HepG2 (cell line): ENCODE measurements around the gene PSMB3. TPM values are rescaled to one million over a fixed set of nuclear protein-coding genes. Genes with fewer than 3 reads are reported as not detected.

Experiments
- ATF6 ChIP-seq: sonication (generic); formaldehyde crosslinking; conservative IDR thresholded peaks from 2 replicates; pipeline ENCODE4 v1.4.0; 2020; ENCODE audit warnings: missing genetic modification reagents
- ATM ChIP-seq: fragments of 450-650 bp; IDR thresholded peaks from 2 replicates; pipeline ENCODE4 v1.7.1; 2017; ENCODE audit warnings: mild to moderate bottlenecking, borderline replicate concordance
- E2F2 ChIP-seq: sonication (generic); formaldehyde crosslinking; IDR thresholded peaks from 2 replicates; pipeline ENCODE4 v1.4.0; 2020; ENCODE audit warnings: missing genetic modification reagents, borderline replicate concordance
- FLYWCH1 ChIP-seq: sonication (generic); formaldehyde crosslinking; IDR thresholded peaks from 2 replicates; pipeline ENCODE4 v1.8.1; 2023; ENCODE audit warnings: mild to moderate bottlenecking, missing genetic modification reagents
- HMGXB3 ChIP-seq: sonication (generic); formaldehyde crosslinking; IDR thresholded peaks from 2 replicates; pipeline ENCODE4 v1.4.0; 2020; ENCODE audit warnings: missing genetic modification reagents, borderline replicate concordance
- HNF1B ChIP-seq: sonication (generic); formaldehyde crosslinking; IDR thresholded peaks from 2 replicates; pipeline ENCODE4 v1.5.1; 2020; ENCODE audit warnings: mild to moderate bottlenecking, moderate library complexity, missing genetic modification reagents
- KDM2A ChIP-seq: sonication (generic); formaldehyde crosslinking; IDR thresholded peaks from 2 replicates; pipeline ENCODE4 v1.4.0; 2020; ENCODE audit warnings: low read depth, missing genetic modification reagents, borderline replicate concordance
- KDM6A ChIP-seq: IDR thresholded peaks from 2 replicates; pipeline ENCODE4 v1.6.1; 2016; ENCODE audit warnings: low read depth
- NAIF1 ChIP-seq: sonication (generic); formaldehyde crosslinking; IDR thresholded peaks from 2 replicates; pipeline ENCODE4 v1.5.0; 2020; ENCODE audit warnings: mild to moderate bottlenecking, missing genetic modification reagents, borderline replicate concordance
- NFE2L2 ChIP-seq: fragments of 150-350 bp; IDR thresholded peaks from 2 replicates; pipeline ENCODE4 v1.6.1; 2014; ENCODE audit warnings: low read length
- POGZ ChIP-seq: sonication (generic); formaldehyde crosslinking; IDR thresholded peaks from 2 replicates; pipeline ENCODE4 v1.4.0; 2020; ENCODE audit warnings: mild to moderate bottlenecking, missing genetic modification reagents
- POLR2AphosphoS5 ChIP-seq: IDR thresholded peaks from 2 replicates; pipeline ENCODE4 v1.6.1; 2012; ENCODE audit warnings: low read depth, low read length
- TSC22D2 ChIP-seq: sonication (generic); formaldehyde crosslinking; IDR thresholded peaks from 2 replicates; pipeline ENCODE4 v1.5.1; 2020; ENCODE audit warnings: missing genetic modification reagents, mild to moderate bottlenecking, borderline replicate concordance
- ZBTB1 ChIP-seq: sonication (generic); formaldehyde crosslinking; IDR thresholded peaks from 2 replicates; pipeline ENCODE4 v1.4.0; 2020; ENCODE audit warnings: missing genetic modification reagents, borderline replicate concordance
- ZFX ChIP-seq: sonication (generic); formaldehyde crosslinking; IDR thresholded peaks from 2 replicates; pipeline ENCODE4 v1.4.0; 2020; ENCODE audit warnings: mild to moderate bottlenecking, low read depth, missing genetic modification reagents, moderate library complexity
- ZNF224 ChIP-seq: sonication (generic); formaldehyde crosslinking; IDR thresholded peaks from 2 replicates; pipeline ENCODE4 v1.5.0; 2020; ENCODE audit warnings: mild to moderate bottlenecking, missing genetic modification reagents
- ZNF235 ChIP-seq: sonication (generic); formaldehyde crosslinking; IDR thresholded peaks from 2 replicates; pipeline ENCODE4 v1.8.1; 2023; ENCODE audit warnings: mild to moderate bottlenecking, missing genetic modification reagents, borderline replicate concordance
- ZNF264 ChIP-seq: sonication (generic); formaldehyde crosslinking; IDR thresholded peaks from 2 replicates; pipeline ENCODE4 v1.4.0; 2020; ENCODE audit warnings: missing genetic modification reagents
- polyA plus RNA-seq, 8 experiments: library from polyadenylated mRNA; depleted of rRNA in 3 of 8; stranded (reverse) in 7 of 8; unstranded in 1 of 8; fragments of >200 nt; fragmentation: Illumina TruSeq in 4 of 8; extraction: Trizol in 4 of 8; gene quantifications; 2 replicates each; pipeline versions ENCODE4 v1.2.1 to v1.2.3, GENCODE V29; 2011 to 2016; ENCODE audit warnings: low read depth in 4 of 8, missing spikeins in 1 of 8, mixed read lengths in 1 of 8; ENCODE audit not compliant: insufficient read depth in 1 of 8
- total RNA-seq, 5 experiments: library from RNA; depleted of rRNA; stranded (reverse); fragments of >200 nt; fragmentation: Illumina TruSeq; extraction: Trizol; gene quantifications; 2 replicates each; pipeline ENCODE4 v1.2.3, GENCODE V29; 2016; ENCODE audit warnings: low read depth in 1 of 5

Gene PSMB3
- total and polyA plus RNA-seq, 2 of the 13 experiments (the other 11 are each of a cell fraction or from before 2014, with no cell fraction given): 366 to 517 TPM

- TF ChIP-seq KDM6A (CRISPR knock-in tag): no peak
- no peak for TF ChIP-seq POGZ
- TF ChIP-seq ZNF235 (CRISPR knock-in tag): no peak; the same call in 1 of the 2 replicates
- peak; percentile 83 for TF ChIP-seq ZFX (CRISPR knock-in tag)
- TF ChIP-seq TSC22D2 (CRISPR knock-in tag): 0 out of 2 replicates have a peak, but pooled peaks have one; percentile 27
- TF ChIP-seq HNF1B (CRISPR knock-in tag): peak; percentile 85; the same call in 1 of the 2 replicates
- no peak for TF ChIP-seq FLYWCH1 (CRISPR knock-in tag)
- TF ChIP-seq NAIF1: peak; percentile 12; the same call in 1 of the 2 replicates
- TF ChIP-seq ZNF264 (CRISPR knock-in tag): peak; percentile 83; the same call in 1 of the 2 replicates
- no peak for TF ChIP-seq ATF6 (CRISPR knock-in tag)
- no peak for TF ChIP-seq NFE2L2
- no peak for TF ChIP-seq ZBTB1 (CRISPR knock-in tag)
- peak; percentile 68; the same call in 1 of the 2 replicates for TF ChIP-seq HMGXB3 (CRISPR knock-in tag)
- peak; percentile 90 for TF ChIP-seq POLR2AphosphoS5
- TF ChIP-seq ATM: no peak
- TF ChIP-seq KDM2A (CRISPR knock-in tag): peak; percentile 84
- no peak for TF ChIP-seq E2F2 (CRISPR knock-in tag)
- peak; percentile 71; the same call in 1 of the 2 replicates for TF ChIP-seq ZNF224 (CRISPR knock-in tag)
These were observed 3.1 kb upstream of the PSMB3 start (continued) for GRCh38 chr17:38749223-38750043.
